Stimulated activated CD4-positive, alpha-beta T cell treated with anti-CD3 and anti-CD28 coated beads, Interleukin-15, amount 100 ng/mL, for 24 hours (primary cell): ENCODE measurements around the gene HADHA.
"Not testable (repeated sequence)": the region's sequence is repeated elsewhere in the genome, so short reads cannot be mapped to it uniquely, and the experiment has no call there.

ENCODE experiments used
- DNase-seq: peaks from one replicate; pipeline ENCODE4 v3.0.0-alpha.2; 2020

HADHA gene

GRCh38 chr2:26172871-26173775 is 71.3 kb downstream of the HADHA start, which contains the start of gene GAREM2:
TSS of gene GAREM2 (plus strand) at chr2:26173088. CDS start at chr2:26173221, 133 bp downstream.
- no peak for DNase-seq

GRCh38 chr2:26172189-26172870 is 72.1 kb downstream of the HADHA start:
- no peak for DNase-seq

- DNase-seq, result no peak
These were observed 73.6 kb downstream of the HADHA start for GRCh38 chr2:26170795-26171194.

DNA sequence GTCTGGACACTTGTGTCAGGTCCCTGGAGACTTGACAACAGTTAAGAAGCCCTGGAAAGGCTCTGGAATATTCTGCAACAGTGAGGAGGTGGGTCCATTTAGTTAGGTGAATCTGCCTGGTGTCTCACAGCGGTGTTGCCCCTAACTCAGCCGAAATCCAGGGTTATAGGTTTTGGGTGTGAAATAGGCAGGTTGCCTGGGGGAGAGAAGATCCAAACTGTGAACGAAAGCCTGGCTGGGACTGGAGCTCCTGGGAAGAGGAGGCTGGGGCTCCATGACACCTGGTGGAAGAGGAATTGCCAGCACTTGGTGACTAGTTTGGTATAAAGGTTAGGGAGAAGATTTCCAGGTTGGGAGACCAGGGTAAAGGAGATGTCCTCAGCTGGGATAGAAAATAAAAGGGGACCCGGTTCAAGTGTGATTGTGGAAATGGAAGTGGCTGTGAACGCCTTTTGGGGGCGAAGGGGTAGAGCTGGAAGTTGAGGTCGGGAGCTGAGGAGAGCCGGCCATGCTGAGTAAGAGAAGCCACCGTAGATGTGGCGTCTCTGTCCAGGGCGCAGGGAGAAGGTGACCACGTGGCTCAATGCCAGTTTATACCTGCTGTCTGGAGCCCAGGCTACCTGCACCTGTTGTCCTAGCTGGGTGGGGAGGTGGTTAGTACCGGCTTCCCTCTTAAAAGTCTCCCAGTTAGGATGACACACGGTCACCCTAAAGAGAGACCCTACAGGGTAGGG is 74.6 kb downstream of the HADHA start:
- no peak for DNase-seq

DNA sequence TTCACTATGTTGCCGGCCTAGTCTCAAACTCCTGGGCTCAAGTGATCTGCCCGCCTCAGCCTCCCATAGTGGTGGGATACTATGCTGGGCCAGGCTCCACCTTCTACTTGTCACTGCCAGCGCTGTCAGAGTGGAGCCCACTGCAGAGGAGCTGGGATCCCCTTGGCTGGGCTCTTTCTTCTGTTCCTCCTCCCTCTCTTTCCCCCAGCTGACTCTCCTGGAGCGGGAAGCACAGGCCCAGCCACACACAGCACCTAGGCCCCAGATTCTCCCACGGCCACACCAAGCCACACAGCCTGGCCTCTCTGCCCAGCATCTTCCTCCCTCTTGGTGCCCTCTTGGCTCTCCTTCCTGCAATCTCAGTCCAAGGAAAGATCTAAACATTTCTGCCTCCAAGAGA is 75.2 kb downstream of the HADHA start:
- no peak for DNase-seq

DNA sequence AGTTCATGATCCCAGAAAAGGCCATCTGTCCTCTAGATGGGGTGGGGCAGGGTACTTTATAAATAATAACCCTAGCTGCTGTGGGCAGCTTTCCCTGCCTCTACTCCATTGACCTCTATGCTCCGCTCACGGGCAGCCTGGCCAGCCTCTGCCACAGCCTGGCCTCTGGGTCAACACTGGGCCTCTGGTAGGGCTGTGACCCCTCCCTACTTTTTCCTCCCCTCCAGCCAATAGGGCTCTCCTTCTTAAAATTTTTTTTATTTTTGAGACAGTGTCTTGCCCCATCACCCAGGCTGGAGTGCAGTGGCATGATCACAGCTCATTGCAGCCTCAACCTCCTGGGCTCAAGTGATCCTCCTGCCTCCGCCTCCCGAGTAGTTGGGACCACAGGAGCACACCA is 75.6 kb downstream of the HADHA start:
- no peak for DNase-seq

- not testable (repeated sequence) for DNase-seq
These were observed 77.9 kb downstream of the HADHA start for GRCh38 chr2:26166541-26166940.

GRCh38 chr2:26165403-26165802 is 79.0 kb downstream of the HADHA start:
- no peak for DNase-seq

DNA sequence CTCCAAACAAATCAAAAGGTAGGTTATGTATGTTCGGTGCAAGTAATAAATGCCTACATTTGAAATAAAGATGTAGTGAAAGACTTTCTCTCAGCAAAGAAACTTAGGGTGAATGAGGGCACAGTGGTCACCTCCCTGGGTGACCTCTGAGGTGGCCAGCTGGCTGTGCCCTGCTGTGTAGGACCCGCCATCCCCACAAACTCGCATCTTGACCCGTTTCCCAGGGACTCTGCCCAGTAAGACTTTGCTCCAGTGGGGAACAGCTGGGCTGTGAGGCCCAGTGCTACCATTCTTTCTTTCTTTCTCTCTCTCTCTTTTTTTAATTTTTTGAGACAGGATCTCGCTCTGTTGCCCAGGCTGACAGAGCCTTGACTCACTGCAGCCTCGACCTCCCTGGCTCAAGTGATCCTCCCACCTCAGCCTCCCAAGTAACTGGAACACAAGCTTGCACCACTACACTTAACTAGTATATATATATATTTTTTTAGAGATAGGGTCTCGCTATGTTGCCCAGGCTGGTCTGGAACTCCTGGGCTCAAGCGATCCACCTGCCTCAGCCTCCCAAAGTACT is 79.7 kb downstream of the HADHA start:
- no peak for DNase-seq

GRCh38 chr2:26164231-26164630 is 80.2 kb downstream of the HADHA start:
- DNase-seq, result no peak

GRCh38 chr2:26162963-26163362 is 81.5 kb downstream of the HADHA start:
- DNase-seq, result no peak

- no peak for DNase-seq
These were observed 82.5 kb downstream of the HADHA start for GRCh38 chr2:26161926-26162325.

- DNase-seq, result no peak
These were observed 86.9 kb downstream of the HADHA start for GRCh38 chr2:26157580-26157979.

DNA sequence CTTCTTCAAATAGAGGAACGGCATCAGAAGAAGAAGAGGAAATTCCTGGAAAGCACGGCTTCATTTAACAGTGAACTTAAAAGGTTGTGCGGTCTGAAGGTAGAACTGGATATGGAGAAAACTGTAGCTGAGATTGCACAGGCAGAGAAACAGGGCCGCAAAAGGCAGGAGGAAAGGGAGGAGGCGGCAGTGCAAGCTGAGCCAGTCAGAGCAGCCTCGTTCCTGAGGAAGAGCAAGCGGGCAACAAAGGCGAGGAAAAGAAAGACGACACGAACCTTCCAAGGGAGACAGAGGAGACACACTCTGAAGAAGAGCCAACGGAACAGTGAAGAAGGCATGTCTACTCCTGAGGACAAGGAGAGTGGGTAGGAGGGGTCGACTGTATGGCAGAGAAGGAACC is 94.2 kb downstream of the HADHA start:
- DNase-seq, result no peak

DNA sequence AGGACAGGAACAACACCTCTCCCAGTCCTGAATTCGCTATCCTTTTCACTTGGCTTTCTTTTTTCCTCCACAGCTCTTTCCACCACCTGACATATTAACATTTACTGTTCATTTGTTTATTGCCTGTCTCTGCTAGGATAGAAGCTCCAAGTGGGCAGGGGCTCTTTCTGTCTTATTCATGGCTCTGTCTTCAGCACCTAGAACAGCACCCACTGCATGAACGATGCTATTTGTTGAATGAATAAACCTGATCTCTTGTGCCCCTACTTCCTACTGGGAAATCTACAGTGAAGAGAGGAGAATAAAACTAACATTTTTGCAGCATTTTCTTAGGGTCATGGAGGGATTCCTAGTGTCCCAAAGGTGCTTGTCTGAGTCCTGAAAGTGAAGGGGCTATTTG is 95.9 kb downstream of the HADHA start:
- DNase-seq, result no peak

- peak; percentile 74 for DNase-seq
These were observed 99.3 kb downstream of the HADHA start for GRCh38 chr2:26144953-26145680.

DNA sequence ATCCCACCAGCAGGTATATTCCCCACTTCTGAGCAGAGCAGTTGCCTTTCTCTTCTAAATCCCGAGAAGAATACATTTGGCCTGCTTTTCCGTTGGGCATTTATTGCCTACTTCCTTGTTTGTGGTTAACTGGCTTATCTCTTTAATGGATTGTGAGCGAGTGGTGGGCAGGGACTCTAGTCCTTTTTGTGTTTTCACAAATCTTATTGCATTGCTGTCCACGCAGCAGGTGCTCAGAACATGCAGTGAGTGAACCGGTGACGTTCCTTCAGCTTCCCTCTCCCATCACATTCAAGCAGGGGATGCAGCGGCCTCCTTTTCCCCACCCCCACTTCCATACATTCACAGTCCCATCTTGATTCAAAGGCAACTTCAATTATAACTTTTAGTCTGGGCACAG is 100.4 kb downstream of the HADHA start:
- no peak for DNase-seq

GRCh38 chr2:26141145-26141769 is 103.2 kb downstream of the HADHA start:
- DNase-seq, result no peak
